A204.1 (cell line): ENCODE measurements around the gene GLT6D1.
"Not testable (repeated sequence)": the region's sequence is repeated elsewhere in the genome, so short reads cannot be mapped to it uniquely, and the experiment has no call there.

ENCODE experiments used
- FAIRE-seq: peaks from 2 replicates; lab custom pipeline; 2012; peaks lifted over from hg19 to GRCh38; lab: Jason Lieb, UNC

Gene GLT6D1

DNA sequence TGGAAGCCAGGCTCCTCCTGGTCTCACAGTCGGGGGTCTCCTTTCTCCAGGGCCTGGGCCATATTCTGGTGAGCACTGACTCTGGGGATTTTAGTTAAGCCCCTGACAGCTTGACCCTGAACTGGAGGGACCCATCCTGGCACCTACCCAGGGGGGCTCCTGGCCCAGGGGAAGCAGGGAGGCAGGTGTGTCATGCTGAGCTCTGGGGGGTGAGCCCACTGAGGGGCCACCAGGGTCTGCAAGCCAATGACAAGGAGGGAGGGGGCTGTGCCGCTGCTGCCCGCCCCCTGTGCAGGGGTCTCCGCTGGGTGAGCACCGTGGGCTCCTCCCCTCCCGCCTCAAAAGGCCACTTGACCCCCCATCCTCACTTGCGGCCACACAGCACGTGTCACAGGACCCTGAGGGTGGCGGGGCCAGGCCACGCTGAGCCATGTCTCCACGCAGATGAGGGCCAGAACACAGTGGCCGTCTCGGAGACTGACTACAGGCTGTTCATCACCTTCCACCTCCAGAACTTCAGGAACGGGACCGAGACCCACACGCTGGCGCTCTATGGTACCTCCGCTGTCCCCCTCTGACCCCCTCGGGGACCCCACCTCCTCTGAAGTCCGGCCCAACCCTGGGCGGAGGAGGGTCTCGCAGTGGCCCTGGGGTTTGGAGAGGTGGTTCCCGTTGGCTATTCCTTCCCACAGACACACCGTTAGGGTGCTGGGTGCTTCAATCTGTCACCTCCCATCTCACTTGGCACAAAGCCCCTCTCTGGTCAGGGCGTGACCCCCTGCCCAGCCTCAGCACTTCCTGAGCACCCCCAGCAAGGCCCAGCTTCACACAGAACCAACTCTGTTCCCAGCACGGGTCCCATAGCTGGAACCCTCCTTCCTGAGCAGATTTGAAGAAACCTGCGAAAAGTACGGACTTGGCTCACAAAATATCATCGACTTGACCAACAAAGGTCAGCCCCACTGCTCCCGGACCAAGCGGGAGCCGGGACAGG lies 25.8 kb upstream of the GLT6D1 start:
- no peak for FAIRE-seq

GRCh38 chr9:135664266-135664665 lies 24.9 kb upstream of the GLT6D1 start:
- FAIRE-seq, result no peak

DNA sequence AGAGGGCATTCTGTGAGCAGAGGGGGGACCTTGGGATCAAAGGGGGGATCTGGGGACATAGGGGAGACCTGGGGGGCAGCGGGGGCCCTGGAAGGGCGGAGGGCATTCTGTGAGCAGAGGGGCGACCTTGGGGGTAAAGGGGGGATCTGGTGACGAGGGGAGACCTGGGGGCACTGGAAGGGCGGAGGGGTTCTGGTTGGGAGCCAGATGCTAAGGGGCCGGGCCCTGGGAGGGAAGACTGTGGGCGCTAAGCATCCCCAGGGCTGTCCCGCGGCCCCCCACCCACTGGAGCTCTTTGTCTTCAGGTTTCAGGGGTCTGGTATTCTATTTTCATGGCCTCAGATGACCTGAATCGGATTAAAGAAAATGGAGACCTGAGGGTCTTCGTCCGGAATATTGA lies 24.5 kb upstream of the GLT6D1 start:
- FAIRE-seq, result no peak

DNA sequence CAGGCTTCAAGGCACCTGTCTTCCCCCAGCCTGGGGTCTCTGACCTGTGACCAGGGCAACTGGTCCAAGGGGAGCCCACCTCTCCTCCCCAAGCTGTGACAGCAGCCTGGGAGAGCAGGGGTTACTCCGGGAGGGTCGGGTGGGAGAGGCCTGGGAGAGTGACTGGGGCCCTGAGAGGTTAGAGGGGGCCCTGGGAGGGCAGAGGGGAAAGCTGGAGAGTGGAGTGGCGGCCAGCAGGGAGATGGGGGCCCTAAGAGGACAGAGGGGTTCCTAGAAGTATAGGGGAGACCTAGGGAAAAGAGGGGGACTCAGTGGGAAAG lies 24.1 kb upstream of the GLT6D1 start:
- no peak for FAIRE-seq

- no peak for FAIRE-seq
Measured at GRCh38 chr9:135662758-135663450, 23.6 kb upstream of the GLT6D1 start, which contains the start of gene LCN9. LCN9 (plus strand) TSS chr9:135663309; CDS start chr9:135663322, 13 bp downstream.

GRCh38 chr9:135661816-135662560 lies 22.6 kb upstream of the GLT6D1 start:
- FAIRE-seq, result no peak

DNA sequence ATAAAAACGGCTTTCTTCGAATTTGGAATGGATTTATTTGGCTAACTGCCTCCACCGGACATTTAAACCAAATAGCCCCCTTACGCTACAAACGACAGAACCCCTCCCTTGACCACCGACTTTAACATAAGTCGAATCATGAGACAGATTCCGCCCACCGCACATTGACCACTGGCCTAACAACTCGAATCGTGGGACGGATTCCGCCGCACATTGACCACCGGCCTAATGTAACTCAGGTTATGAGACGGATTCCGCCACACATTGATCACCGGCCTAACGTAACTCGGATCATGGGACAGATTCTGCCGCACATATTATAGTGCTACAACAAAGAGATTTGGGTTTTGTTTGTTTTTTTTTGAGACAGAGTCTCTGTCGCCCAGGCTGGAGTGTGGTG lies 21.1 kb upstream of the GLT6D1 start:
- FAIRE-seq, result no peak

- no peak for FAIRE-seq
Measured at GRCh38 chr9:135659252-135659651, 19.9 kb upstream of the GLT6D1 start.

- no peak for FAIRE-seq
Measured at GRCh38 chr9:135657416-135657815, 18.1 kb upstream of the GLT6D1 start.

- FAIRE-seq, result no peak
Measured at GRCh38 chr9:135655317-135655716, 16.0 kb upstream of the GLT6D1 start.

- FAIRE-seq, result no peak
Measured at GRCh38 chr9:135650408-135650807, 11.1 kb upstream of the GLT6D1 start.

GRCh38 chr9:135649508-135649907 lies 10.2 kb upstream of the GLT6D1 start:
- FAIRE-seq, result no peak

- FAIRE-seq, result no peak
Measured at GRCh38 chr9:135648494-135649410, 9.4 kb upstream of the GLT6D1 start.

DNA sequence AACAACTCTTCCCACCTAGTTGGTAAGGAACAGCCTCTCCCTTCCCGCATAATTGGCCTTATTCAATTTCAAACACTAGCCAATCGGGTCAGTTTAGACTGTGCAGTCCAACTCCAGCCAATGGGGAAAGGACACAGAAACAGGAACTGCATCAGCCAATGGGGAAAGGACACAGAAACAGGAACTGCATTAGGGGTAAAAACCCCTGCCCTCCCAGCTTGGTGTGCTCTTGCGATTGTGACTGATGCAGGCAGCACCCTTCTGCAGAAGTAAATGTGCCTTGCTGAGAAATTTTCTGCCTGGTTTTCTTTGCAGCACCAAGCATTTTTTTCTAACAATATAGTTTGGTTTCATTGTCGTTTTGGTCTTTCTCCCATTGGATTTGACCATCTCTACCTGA lies 8.5 kb upstream of the GLT6D1 start:
- FAIRE-seq, result no peak

GRCh38 chr9:135644631-135645218 lies 5.4 kb upstream of the GLT6D1 start:
- FAIRE-seq, result no peak

- no peak for FAIRE-seq
Measured at GRCh38 chr9:135641745-135642144, 2.4 kb upstream of the GLT6D1 start.

DNA sequence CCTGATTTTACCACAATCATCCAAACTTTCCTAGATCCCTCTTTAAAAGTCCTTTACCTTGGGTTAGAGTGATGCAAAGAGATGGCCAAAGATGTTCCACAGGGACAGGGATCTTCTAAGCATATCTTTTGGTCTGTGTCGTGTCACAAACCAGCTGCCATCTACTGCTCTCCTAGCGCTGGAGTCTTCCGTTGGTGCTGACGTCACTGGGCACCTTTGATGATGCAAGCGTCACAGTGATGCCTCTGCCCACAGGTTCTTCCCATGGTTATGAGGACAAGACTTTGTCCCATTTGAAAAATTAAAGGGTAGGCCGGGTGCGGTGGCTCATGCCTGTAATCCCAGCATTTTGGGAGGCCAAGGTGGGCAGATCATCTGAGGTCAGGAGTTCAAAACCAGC lies 1.7 kb upstream of the GLT6D1 start:
- FAIRE-seq, result no peak

- not testable (repeated sequence) for FAIRE-seq
Measured at GRCh38 chr9:135636930-135637530, 2.3 kb downstream of the GLT6D1 start.

- FAIRE-seq, result no peak
Measured at GRCh38 chr9:135632841-135633240, 6.5 kb downstream of the GLT6D1 start.

GRCh38 chr9:135624282-135624681 lies 15.1 kb downstream of the GLT6D1 start:
- FAIRE-seq, result no peak
